Activated naive CD8-positive, alpha-beta T cell treated with anti-CD3 and anti-CD28 coated beads, Interleukin-2, amount 50 U/mL, for 24 hours (primary cell): ENCODE results near the gene CUL9.

Experiments used
- ATAC-seq: fragments of 150-1000 bp; cut with Tn5 transposase; one replicate; pipeline ENCODE4 v1.10.0; 2021
- DNase-seq: peaks from one replicate; pipeline ENCODE4 v3.0.0; 2021
- H3K27ac Mint-ChIP-seq: one replicate; pipeline ENCODE4 v1.8.0; 2021; ENCODE audit warnings: mild to moderate bottlenecking, mixed read lengths
- H3K27me3 Mint-ChIP-seq: one replicate; pipeline ENCODE4 v1.8.0; 2021; ENCODE audit warnings: mixed read lengths
- H3K36me3 Mint-ChIP-seq: one replicate; pipeline ENCODE4 v1.8.0; 2021; ENCODE audit warnings: low read depth, mixed read lengths
- H3K4me1 Mint-ChIP-seq: one replicate; pipeline ENCODE4 v1.8.0; 2021; ENCODE audit warnings: mixed read lengths
- H3K4me3 Mint-ChIP-seq: one replicate; pipeline ENCODE4 v1.8.0; 2021; ENCODE audit warnings: mild to moderate bottlenecking, moderate library complexity, mixed read lengths
- H3K9me3 Mint-ChIP-seq: one replicate; pipeline ENCODE4 v1.8.0; 2021; ENCODE audit warnings: mixed read lengths

CUL9 gene

DNA sequence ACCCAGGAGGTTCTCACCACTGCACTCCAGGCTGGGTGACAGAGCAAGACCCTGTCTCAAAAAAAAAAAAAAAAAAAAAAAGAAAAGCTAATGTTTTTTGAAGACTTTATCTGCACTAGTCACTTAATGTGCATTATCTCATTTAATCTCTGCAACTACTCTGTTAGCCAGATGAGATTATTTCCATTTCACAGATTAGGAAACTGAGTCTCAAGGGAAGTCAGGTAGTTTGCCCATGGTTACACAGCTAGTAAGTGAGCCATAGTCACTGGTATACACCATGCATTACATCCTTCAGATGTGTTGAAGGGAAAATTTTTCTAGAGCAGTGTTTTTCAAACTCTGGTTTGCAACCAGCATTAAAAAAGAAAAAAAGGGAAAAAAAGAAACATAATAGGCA is 18.1 kb upstream of the CUL9 start:
- no peak overlapping the region for H3K4me3 Mint-ChIP-seq
- no peaks in the 10 kb centered on the region for H3K4me1 Mint-ChIP-seq
- ATAC-seq (no peak), DNase-seq (no peak)
- no peaks in the 10 kb centered on the region for H3K36me3 Mint-ChIP-seq
- H3K9me3 Mint-ChIP-seq = no peaks in the 10 kb centered on the region
- no peaks in the 10 kb centered on the region for H3K27me3 Mint-ChIP-seq
- H3K27ac Mint-ChIP-seq = no peak overlapping the region

DNA sequence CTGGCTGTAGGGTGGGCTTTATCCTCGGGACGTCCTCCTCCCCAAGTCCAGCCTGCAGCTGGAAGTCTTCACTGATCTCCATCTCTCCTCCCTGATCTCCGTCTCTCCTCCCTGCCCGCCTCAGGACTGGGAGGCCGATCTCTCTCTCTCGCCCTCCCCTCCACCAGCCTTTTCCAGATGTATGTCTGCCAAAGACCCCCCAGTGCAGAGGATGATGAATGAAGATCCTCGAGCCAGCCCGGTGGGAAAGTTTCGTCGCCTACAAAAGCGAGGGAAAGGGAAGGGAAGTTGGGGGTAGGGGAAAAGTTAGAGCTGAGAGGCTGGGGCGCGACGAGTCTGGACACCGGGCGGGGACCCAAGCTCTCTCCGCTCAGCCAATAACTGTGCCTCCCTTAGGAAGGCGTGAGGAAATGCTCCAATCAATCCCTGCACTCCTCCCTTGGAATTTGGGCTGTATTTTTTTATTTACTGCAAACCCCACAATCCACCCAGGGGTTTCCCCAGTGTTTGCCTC is 11.5 kb upstream of the CUL9 start:
- Mint-ChIP-seq H3K9me3 (no peaks in the 10 kb centered on the region), H3K4me3 (peak overlapping the region; percentile 98), H3K27me3 (peaks cover 2% of the 10 kb centered on the region), H3K27ac (peak overlapping the region; percentile 91), H3K4me1 (peaks cover 42% of the 10 kb centered on the region), H3K36me3 (peaks cover 14% of the 10 kb centered on the region)
- DNase-seq (no peak), ATAC-seq (no peak)

DNA sequence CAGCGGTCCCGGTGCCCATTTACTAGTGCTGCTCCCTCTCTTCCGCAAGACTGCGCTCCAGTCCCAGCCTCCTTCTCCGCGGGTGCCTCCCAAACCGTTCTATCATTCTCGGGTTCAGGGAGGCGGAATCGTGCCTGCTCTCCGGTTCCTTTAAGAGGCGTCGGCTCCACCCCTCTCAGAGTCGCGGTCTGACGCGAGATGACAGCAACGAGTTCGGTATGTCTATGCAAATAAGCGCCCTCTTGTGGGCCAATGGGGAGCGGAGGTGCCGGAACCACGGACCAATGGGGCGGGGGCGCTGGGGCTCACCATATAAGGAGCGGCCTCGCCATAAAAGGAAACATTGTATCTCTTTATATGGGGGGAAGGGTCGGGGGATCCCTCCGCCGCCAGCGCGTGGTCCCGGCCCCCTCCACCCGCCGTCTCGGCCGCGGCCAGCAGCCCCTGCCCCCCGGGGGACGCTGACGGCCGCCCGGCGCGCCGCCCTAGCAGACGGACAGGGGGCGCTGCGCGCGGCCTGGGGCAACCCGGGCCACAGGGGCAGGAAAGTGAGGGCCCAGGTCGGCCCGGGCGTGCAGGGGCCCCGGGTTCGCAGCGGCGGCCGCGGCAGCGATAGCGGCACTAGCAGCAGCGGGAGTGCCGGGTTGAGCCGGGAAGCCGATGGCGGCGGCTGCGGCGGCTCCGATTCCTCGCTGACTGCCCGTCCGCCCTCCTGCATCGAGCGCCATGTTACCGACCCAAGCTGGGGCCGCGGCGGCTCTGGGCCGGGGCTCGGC is 10.9 kb upstream of the CUL9 start, which contains the start of gene SRF:
SRF (plus strand) TSS at position 339 of the 776 bp plus-strand sequence; CDS start at position 727, 388 bp downstream.
- peaks cover 46% of the 10 kb centered on the region for H3K4me1 Mint-ChIP-seq
- no peaks in the 10 kb centered on the region for H3K9me3 Mint-ChIP-seq
- H3K36me3 Mint-ChIP-seq = peaks cover 21% of the 10 kb centered on the region
- DNase-seq (peak; percentile 98), ATAC-seq (peak; percentile 72)
- peak within 1 kb of the TSS; percentile 91 for H3K27ac Mint-ChIP-seq
- peaks cover 2% of the 10 kb centered on the region for H3K27me3 Mint-ChIP-seq
- H3K4me3 Mint-ChIP-seq = peak within 1 kb of the TSS; percentile 98

DNA sequence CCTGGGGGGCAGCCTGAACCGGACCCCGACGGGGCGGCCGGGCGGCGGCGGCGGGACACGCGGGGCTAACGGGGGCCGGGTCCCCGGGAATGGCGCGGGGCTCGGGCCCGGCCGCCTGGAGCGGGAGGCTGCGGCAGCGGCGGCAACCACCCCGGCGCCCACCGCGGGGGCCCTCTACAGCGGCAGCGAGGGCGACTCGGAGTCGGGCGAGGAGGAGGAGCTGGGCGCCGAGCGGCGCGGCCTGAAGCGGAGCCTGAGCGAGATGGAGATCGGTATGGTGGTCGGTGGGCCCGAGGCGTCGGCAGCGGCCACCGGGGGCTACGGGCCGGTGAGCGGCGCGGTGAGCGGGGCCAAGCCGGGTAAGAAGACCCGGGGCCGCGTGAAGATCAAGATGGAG is 10.3 kb upstream of the CUL9 start:
- H3K36me3 Mint-ChIP-seq = peaks cover 23% of the 10 kb centered on the region
- no peak for ATAC-seq
- H3K27ac Mint-ChIP-seq = peak overlapping the region; percentile 81
- H3K4me1 Mint-ChIP-seq = peaks cover 48% of the 10 kb centered on the region
- H3K9me3 Mint-ChIP-seq = no peaks in the 10 kb centered on the region
- peak; percentile 46 for DNase-seq
- peaks cover 2% of the 10 kb centered on the region for H3K27me3 Mint-ChIP-seq
- H3K4me3 Mint-ChIP-seq = peak overlapping the region; percentile 98

- peaks cover 2% of the 10 kb centered on the region for H3K27me3 Mint-ChIP-seq
- H3K36me3 Mint-ChIP-seq = peaks cover 24% of the 10 kb centered on the region
- ATAC-seq (no peak), DNase-seq (peak; percentile 59)
- H3K4me1 Mint-ChIP-seq = peaks cover 48% of the 10 kb centered on the region
- H3K27ac Mint-ChIP-seq = peak overlapping the region; percentile 81
- no peaks in the 10 kb centered on the region for H3K9me3 Mint-ChIP-seq
- peak overlapping the region; percentile 98 for H3K4me3 Mint-ChIP-seq
These were observed 9.6 kb upstream of the CUL9 start for GRCh38 chr6:43172104-43173007.

DNA sequence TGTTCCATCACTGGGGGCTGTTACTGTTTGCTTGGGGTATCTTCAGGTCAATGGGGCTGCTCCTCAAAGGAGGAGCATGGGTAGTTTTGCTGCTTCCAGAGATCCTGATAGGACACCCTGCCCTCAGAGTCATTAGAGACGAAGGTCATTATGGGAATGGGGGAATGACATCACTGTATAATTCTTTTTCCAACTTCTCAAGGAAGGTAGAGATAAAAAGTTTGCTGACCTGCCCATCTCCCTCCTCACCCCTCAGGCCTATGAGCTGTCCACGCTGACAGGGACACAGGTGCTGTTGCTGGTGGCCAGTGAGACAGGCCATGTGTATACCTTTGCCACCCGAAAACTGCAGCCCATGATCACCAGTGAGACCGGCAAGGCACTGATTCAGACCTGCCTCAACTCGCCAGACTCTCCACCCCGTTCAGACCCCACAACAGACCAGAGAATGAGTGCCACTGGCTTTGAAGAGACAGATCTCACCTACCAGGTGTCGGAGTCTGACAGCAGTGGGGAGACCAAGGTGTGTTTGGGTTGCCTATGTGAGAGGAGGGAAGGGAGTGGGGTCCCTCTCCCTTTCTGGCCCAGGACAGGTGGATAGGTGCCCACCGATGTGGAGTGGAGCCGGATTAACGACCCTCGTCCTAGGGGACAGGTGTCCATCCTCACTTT is 8.3 kb upstream of the CUL9 start:
- Mint-ChIP-seq H3K27me3 (peaks cover 2% of the 10 kb centered on the region), H3K9me3 (no peaks in the 10 kb centered on the region), H3K36me3 (peaks cover 34% of the 10 kb centered on the region), H3K4me1 (peaks cover 48% of the 10 kb centered on the region), H3K27ac (peak overlapping the region; percentile 81), H3K4me3 (peak overlapping the region; percentile 98)
- DNase-seq = no peak
- no peak for ATAC-seq

GRCh38 chr6:43174263-43175112 is 7.5 kb upstream of the CUL9 start:
- ATAC-seq (peak; percentile 82), DNase-seq (peak; percentile 95)
- Mint-ChIP-seq H3K27me3 (peaks cover 2% of the 10 kb centered on the region), H3K36me3 (peaks cover 36% of the 10 kb centered on the region), H3K9me3 (no peaks in the 10 kb centered on the region), H3K27ac (peak overlapping the region; percentile 87), H3K4me1 (peaks cover 47% of the 10 kb centered on the region), H3K4me3 (peak overlapping the region; percentile 98)

GRCh38 chr6:43175676-43176422 is 6.1 kb upstream of the CUL9 start:
- peak overlapping the region; percentile 87 for H3K27ac Mint-ChIP-seq
- H3K4me1 Mint-ChIP-seq = peaks cover 38% of the 10 kb centered on the region
- no peak overlapping the region for H3K4me3 Mint-ChIP-seq
- no peaks in the 10 kb centered on the region for H3K9me3 Mint-ChIP-seq
- ATAC-seq (no peak), DNase-seq (no peak)
- peaks cover 1% of the 10 kb centered on the region for H3K27me3 Mint-ChIP-seq
- peaks cover 36% of the 10 kb centered on the region for H3K36me3 Mint-ChIP-seq

- Mint-ChIP-seq H3K27ac (no peak overlapping the region), H3K36me3 (peaks cover 36% of the 10 kb centered on the region), H3K4me1 (peaks cover 42% of the 10 kb centered on the region), H3K4me3 (no peak overlapping the region), H3K27me3 (no peaks in the 10 kb centered on the region), H3K9me3 (no peaks in the 10 kb centered on the region)
- ATAC-seq (no peak), DNase-seq (no peak)
These were observed 5.6 kb upstream of the CUL9 start for GRCh38 chr6:43176423-43176786.

- Mint-ChIP-seq H3K9me3 (no peaks in the 10 kb centered on the region), H3K27me3 (no peaks in the 10 kb centered on the region), H3K4me3 (no peak overlapping the region), H3K36me3 (peaks cover 32% of the 10 kb centered on the region), H3K4me1 (peaks cover 47% of the 10 kb centered on the region), H3K27ac (no peak overlapping the region)
- DNase-seq (no peak), ATAC-seq (no peak)
These were observed 3.8 kb upstream of the CUL9 start for GRCh38 chr6:43178150-43178549.

DNA sequence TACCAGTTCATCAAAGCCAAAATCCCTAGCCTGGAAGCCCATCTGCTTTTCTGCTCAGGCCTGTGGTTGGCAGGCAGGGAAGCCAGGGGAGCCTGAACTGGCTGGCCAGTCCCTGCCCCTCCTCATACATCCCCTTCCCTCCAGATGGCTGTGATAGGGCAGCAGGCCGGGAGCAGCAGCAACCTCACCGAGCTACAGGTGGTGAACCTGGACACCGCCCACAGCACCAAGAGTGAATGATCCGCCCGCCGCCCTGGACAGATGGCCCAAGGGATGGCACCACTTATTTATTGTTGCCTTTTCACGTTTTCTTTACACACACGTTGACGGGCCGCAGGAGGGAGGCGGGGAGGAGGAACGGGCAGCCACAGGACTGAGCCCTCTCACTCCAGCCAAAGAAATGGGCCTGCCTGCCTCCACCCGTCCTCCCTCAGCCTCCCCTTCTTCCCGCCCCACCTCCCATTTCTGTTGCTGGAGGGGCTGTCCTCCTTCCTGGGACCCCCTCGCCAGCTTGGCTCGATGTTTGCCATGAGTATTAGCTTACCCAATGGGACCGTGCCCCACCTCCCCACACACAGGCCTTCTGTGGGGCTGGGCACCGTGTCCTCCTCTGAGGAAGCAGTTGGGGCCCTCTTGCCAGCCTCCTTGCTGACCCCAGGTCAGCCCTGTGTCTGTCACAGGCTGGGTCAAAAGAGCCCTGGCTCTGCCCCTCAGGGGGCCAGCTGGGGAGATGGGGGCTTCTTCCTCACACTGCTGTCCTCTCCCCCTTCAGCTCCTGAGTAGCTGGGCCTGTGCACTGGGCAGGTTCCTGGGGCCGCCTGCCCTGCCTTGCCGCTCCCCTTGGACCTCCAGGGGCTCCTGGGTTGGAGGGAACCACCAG is 2.8 kb upstream of the CUL9 start:
- Mint-ChIP-seq H3K4me3 (no peak overlapping the region), H3K36me3 (peaks cover 33% of the 10 kb centered on the region), H3K27me3 (no peaks in the 10 kb centered on the region), H3K9me3 (no peaks in the 10 kb centered on the region), H3K27ac (peak overlapping the region; percentile 29), H3K4me1 (peaks cover 46% of the 10 kb centered on the region)
- ATAC-seq (no peak), DNase-seq (no peak)

DNA sequence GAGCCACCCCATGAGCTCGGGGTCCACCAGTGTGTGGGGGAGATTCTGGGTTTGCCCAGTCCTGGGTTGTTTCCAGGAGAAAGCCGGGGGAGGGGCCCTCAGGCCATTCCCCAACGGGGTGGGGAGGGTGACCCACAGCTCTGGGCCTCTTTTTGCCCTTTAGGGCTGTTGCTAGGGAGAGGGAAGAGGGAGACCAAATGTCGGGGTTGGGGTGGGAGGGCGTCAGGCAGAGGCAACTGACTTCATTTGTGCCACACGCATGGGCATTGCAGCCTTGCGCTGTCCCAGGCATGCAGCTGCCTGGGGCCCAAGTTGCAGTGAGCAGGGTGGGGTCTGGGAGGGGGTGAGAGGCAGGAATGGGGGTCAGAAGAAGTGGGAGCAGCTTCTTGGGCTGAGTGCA is 1.9 kb upstream of the CUL9 start:
- Mint-ChIP-seq H3K27ac (no peak overlapping the region), H3K27me3 (no peaks in the 10 kb centered on the region), H3K9me3 (no peaks in the 10 kb centered on the region), H3K4me3 (no peak overlapping the region), H3K4me1 (peaks cover 46% of the 10 kb centered on the region), H3K36me3 (peaks cover 30% of the 10 kb centered on the region)
- DNase-seq (no peak), ATAC-seq (no peak)
